Tongue (tissue), 3 donors: ENCODE results near the gene TMEM259. TPM values are rescaled to one million over a fixed set of nuclear protein-coding genes. Genes with fewer than 3 reads are reported as not detected.

Experiments
- DNase-seq: peaks from one replicate; pipeline ENCODE4 v3.0.0-alpha.2; 2015
- small RNA-seq: library from RNA; depleted of rRNA; stranded (forward); fragments of <200 nt; gene quantifications from one replicate; pipeline ENCODE3, GENCODE V24; 2014; ENCODE audit warnings: low replicate concordance
- total RNA-seq: library from RNA; depleted of rRNA; stranded (reverse); fragments of >200 nt; gene quantifications from one replicate; pipeline ENCODE4 v1.2.3, GENCODE V29; 2014

TMEM259 gene
- total RNA-seq, 1 donor from 2014 or later, result 72.1 TPM

DNA sequence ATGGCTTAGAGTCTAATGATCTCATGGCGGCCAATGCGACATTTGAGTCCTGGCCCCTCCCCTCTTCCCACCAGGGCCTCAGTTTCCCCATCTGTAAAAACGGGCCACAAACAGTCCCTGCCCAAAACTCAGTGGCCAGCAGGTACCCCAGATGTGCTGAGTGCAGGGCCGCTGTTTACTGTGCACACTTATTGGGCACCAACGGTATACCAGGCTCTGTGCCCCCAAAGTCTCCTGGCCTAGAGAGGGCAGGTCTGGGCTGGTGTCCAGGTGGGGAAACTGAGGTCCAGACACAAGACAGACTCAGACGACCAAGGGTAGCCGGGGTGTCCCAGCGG, 60.4 kb downstream of the TMEM259 start:
- no peak for DNase-seq

DNA sequence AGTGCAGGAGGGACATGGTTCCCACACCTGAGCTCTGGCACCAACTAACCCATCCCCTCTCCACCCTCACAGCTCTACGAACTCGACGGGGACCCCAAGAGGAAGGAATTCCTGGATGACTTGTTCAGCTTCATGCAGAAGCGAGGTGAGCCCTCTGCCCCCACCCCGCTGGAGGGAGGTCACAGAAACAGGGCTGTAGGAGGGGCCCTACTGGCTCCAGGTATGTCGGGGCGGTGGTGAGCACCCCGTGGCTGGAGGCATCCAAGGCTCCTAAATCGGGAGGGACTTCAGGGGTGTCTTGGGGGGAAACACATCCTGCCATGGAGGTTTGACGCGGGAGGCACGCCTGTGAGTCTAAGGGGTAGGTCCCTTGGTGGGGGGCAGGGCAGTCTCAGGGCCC, 60.9 kb downstream of the TMEM259 start:
- no peak for DNase-seq

Small RNAs within 50 kb of the gene (small RNA-seq; reads per million reads assigned to genes)
- 0.21 reads per million, percentile 30 among the genes with 10 or more reads in this experiment for gene RNU6-2

Other genes starting within 250 kb of the TMEM259 start
- 90.6 TPM for gene PTBP1, start 223.7 kb downstream of the TMEM259 start, total RNA-seq
- 0.31 TPM for gene PLPPR3, start 199.2 kb downstream of the TMEM259 start, total RNA-seq
- gene AZU1, start 193.3 kb downstream of the TMEM259 start, total RNA-seq, result 2.5 TPM
- 3.3 TPM for gene PRTN3, start 180.1 kb downstream of the TMEM259 start, total RNA-seq
- gene ELANE, start 168.8 kb downstream of the TMEM259 start, total RNA-seq, result 3.5 TPM
- 5.8 TPM for gene CFD, start 161.5 kb downstream of the TMEM259 start, total RNA-seq
- 34.4 TPM for gene MED16, start 127.9 kb downstream of the TMEM259 start, total RNA-seq
- gene RNU6-9, start 127.6 kb downstream of the TMEM259 start, total RNA-seq, result not detected
- 23.2 TPM for gene R3HDM4, start 107.9 kb downstream of the TMEM259 start, total RNA-seq
- gene KISS1R, start 103.8 kb downstream of the TMEM259 start, total RNA-seq, result not detected
- gene ARID3A, start 95.1 kb downstream of the TMEM259 start, total RNA-seq, result 5.2 TPM
- gene WDR18, start 36.8 kb downstream of the TMEM259 start, total RNA-seq, result 44.0 TPM
- gene GRIN3B, start 20.7 kb downstream of the TMEM259 start, total RNA-seq, result not detected
- not detected for gene RNU6-2, start 399 bp upstream of the TMEM259 start, total RNA-seq
- 42.3 TPM for gene CNN2, start 5.5 kb upstream of the TMEM259 start, total RNA-seq
- 22.1 TPM for gene ABCA7, start 19.0 kb upstream of the TMEM259 start, total RNA-seq
- gene ARHGAP45, start 46.0 kb upstream of the TMEM259 start, total RNA-seq, result 16.8 TPM
- 73.4 TPM for gene POLR2E, start 74.3 kb upstream of the TMEM259 start, total RNA-seq
- 115 TPM for gene GPX4, start 82.9 kb upstream of the TMEM259 start, total RNA-seq
- 20.9 TPM for gene SBNO2, start 153.1 kb upstream of the TMEM259 start, total RNA-seq
- 64.9 TPM for gene STK11, start 184.7 kb upstream of the TMEM259 start, total RNA-seq
- 1.1 TPM for gene CBARP, start 216.9 kb upstream of the TMEM259 start, total RNA-seq
- 67.2 TPM for gene ATP5F1D, start 220.6 kb upstream of the TMEM259 start, total RNA-seq
- gene MIDN, start 227.5 kb upstream of the TMEM259 start, total RNA-seq, result 26.7 TPM
- 434 TPM for gene CIRBP, start 248.2 kb upstream of the TMEM259 start, total RNA-seq